Mesendoderm (in vitro differentiated cells): Measurements from ENCODE around the gene MTMR11.

Experiments
- DNase-seq: peaks from one replicate; pipeline ENCODE4 v3.0.0; 2013
- H2AK5ac ChIP-seq: 2 replicates; pipeline ENCODE4 v1.6.1; 2013; ENCODE audit warnings: low read length, inconsistent platforms
- H2BK120ac ChIP-seq: 2 replicates; pipeline ENCODE4 v1.6.1; 2013; ENCODE audit warnings: low read depth, mild to moderate bottlenecking, low read length, moderate library complexity, mixed read lengths
- H2BK15ac ChIP-seq: replicated peaks from 2 replicates; pipeline ENCODE4 v1.6.1; 2013; ENCODE audit warnings: low read depth, mild to moderate bottlenecking, moderate library complexity
- H2BK5ac ChIP-seq: 2 replicates; pipeline ENCODE4 v1.6.1; 2013; ENCODE audit warnings: low read length, inconsistent platforms
- H3K18ac ChIP-seq: 2 replicates; pipeline ENCODE4 v1.6.1; 2013; ENCODE audit warnings: mild to moderate bottlenecking, low read length, mixed read lengths
- H3K23ac ChIP-seq: one replicate; pipeline ENCODE4 v1.6.1; 2013; ENCODE audit warnings: low read length
- H3K27ac ChIP-seq: 2 replicates; pipeline ENCODE4 v1.5.1; 2013; ENCODE audit warnings: low read depth, mild to moderate bottlenecking, inconsistent platforms, low read length, moderate library complexity
- H3K27me3 ChIP-seq: 2 replicates; pipeline ENCODE4 v1.6.1; 2013; ENCODE audit warnings: low read length, control low read depth, mild to moderate bottlenecking, inconsistent platforms; ENCODE audit not compliant: insufficient read depth, poor library complexity
- H3K36me3 ChIP-seq: 2 replicates; pipeline ENCODE4 v1.6.1; 2013; ENCODE audit warnings: low read length, inconsistent platforms; ENCODE audit not compliant: control insufficient read depth, insufficient read depth
- H3K4ac ChIP-seq: one replicate; pipeline ENCODE4 v1.6.1; 2013; ENCODE audit warnings: low read depth, mild to moderate bottlenecking, low read length, moderate library complexity
- H3K4me1 ChIP-seq: 2 replicates; pipeline ENCODE4 v1.6.1; 2013; ENCODE audit warnings: low read depth, low read length, inconsistent platforms; ENCODE audit not compliant: control insufficient read depth
- H3K4me2 ChIP-seq: 2 replicates; pipeline ENCODE4 v1.6.1; 2013; ENCODE audit warnings: low read length
- H3K4me3 ChIP-seq: 2 replicates; pipeline ENCODE4 v1.5.1; 2013; ENCODE audit warnings: mild to moderate bottlenecking, low read length
- H3K56ac ChIP-seq: one replicate; pipeline ENCODE4 v1.6.1; 2013; ENCODE audit warnings: low read length
- H3K79me1 ChIP-seq: 2 replicates; pipeline ENCODE4 v1.6.1; 2013; ENCODE audit warnings: low read length, inconsistent platforms
- H3K79me2 ChIP-seq: 2 replicates; pipeline ENCODE4 v1.6.1; 2013; ENCODE audit warnings: mild to moderate bottlenecking, low read length; ENCODE audit not compliant: control insufficient read depth, insufficient read depth
- H3K9ac ChIP-seq: 2 replicates; pipeline ENCODE4 v1.6.1; 2013; ENCODE audit warnings: low read length, inconsistent platforms
- H4K5ac ChIP-seq: one replicate; pipeline ENCODE4 v1.6.1; 2013; ENCODE audit warnings: low read length
- H4K8ac ChIP-seq: one replicate; pipeline ENCODE4 v1.6.1; 2013; ENCODE audit warnings: low read depth, mild to moderate bottlenecking, control low read depth, low read length, moderate library complexity
- WGBS: extraction: QIAGEN DNeasy Blood & Tissue Kit; methylation state at CpG from one replicate; pipeline ENCODE4 v1.1.7; 2013; ENCODE audit warnings: low lambda C conversion rate, missing lambda C conversion rate; ENCODE audit not compliant: insufficient coverage; ENCODE audit errors: extremely low coverage; 5-methylcytosine and 5-hydroxymethylcytosine counted together

The MTMR11 gene

GRCh38 chr1:149927563-149928400 is 8.9 kb downstream of the MTMR11 start, which contains the start of gene SF3B4:
SF3B4 (minus strand) TSS chr1:149927803; CDS start chr1:149927759, 44 bp downstream.
- H3K9ac ChIP-seq = peak within 1 kb of the TSS; percentile 93
- no peak within 1 kb of the TSS for H2BK120ac ChIP-seq
- no peaks in the 10 kb centered on the region for H3K27me3 ChIP-seq
- H3K4me1 ChIP-seq = peaks cover 5% of the 10 kb centered on the region
- peak within 1 kb of the TSS; percentile 6 for H4K5ac ChIP-seq
- peak within 1 kb of the TSS; percentile 43 for H4K8ac ChIP-seq
- peaks cover 18% of the 10 kb centered on the region for H3K36me3 ChIP-seq
- peak within 1 kb of the TSS; percentile 72 for H2AK5ac ChIP-seq
- H3K18ac ChIP-seq = peak within 1 kb of the TSS; percentile 95
- H3K79me1 ChIP-seq = peaks cover 17% of the 10 kb centered on the region
- WGBS = no CpG with 5 or more reads among the region's 47 CpGs
- H3K79me2 ChIP-seq = peaks cover 27% of the 10 kb centered on the region
- H3K4me2 ChIP-seq = peak within 1 kb of the TSS; percentile 83
- H3K4ac ChIP-seq = peak within 1 kb of the TSS; percentile 84
- peak within 1 kb of the TSS; percentile 65 for H2BK5ac ChIP-seq
- no peak within 1 kb of the TSS for H2BK15ac ChIP-seq
- H3K4me3 ChIP-seq = peak within 1 kb of the TSS; percentile 99
- peak within 1 kb of the TSS; percentile 94 for H3K27ac ChIP-seq
- DNase-seq = peak; percentile 97
- H3K56ac ChIP-seq = peak within 1 kb of the TSS; percentile 95
- no peak within 1 kb of the TSS for H3K23ac ChIP-seq

GRCh38 chr1:149927056-149927562 is 9.6 kb downstream of the MTMR11 start:
- peak overlapping the region; percentile 95 for H3K56ac ChIP-seq
- H4K5ac ChIP-seq = no peak overlapping the region
- H3K79me2 ChIP-seq = peaks cover 27% of the 10 kb centered on the region
- H3K18ac ChIP-seq = peak overlapping the region; percentile 88
- no peak overlapping the region for H2BK5ac ChIP-seq
- H3K4me1 ChIP-seq = peaks cover 5% of the 10 kb centered on the region
- H4K8ac ChIP-seq = no peak overlapping the region
- WGBS = no CpG with 5 or more reads among the region's 10 CpGs
- peak overlapping the region; percentile 83 for H3K4me2 ChIP-seq
- peaks cover 19% of the 10 kb centered on the region for H3K36me3 ChIP-seq
- no peak overlapping the region for H3K23ac ChIP-seq
- H3K9ac ChIP-seq = peak overlapping the region; percentile 93
- H3K79me1 ChIP-seq = peaks cover 17% of the 10 kb centered on the region
- H3K27ac ChIP-seq = peak overlapping the region; percentile 74
- no peak for DNase-seq
- no peak overlapping the region for H3K4ac ChIP-seq
- no peaks in the 10 kb centered on the region for H3K27me3 ChIP-seq
- H2BK120ac ChIP-seq = no peak overlapping the region
- peak overlapping the region; percentile 72 for H2AK5ac ChIP-seq
- no peak overlapping the region for H2BK15ac ChIP-seq
- peak overlapping the region; percentile 99 for H3K4me3 ChIP-seq

GRCh38 chr1:149926296-149926695 is 10.4 kb downstream of the MTMR11 start:
- Histone ChIP-seq H3K36me3 (peaks cover 17% of the 10 kb centered on the region), H3K56ac (no peak overlapping the region), H2AK5ac (no peak overlapping the region), H3K4ac (no peak overlapping the region), H3K23ac (no peak overlapping the region), H2BK15ac (no peak overlapping the region), H3K27ac (no peak overlapping the region), H3K27me3 (no peaks in the 10 kb centered on the region), H3K9ac (peak overlapping the region; percentile 47), H3K4me1 (peaks cover 5% of the 10 kb centered on the region), H3K79me2 (peaks cover 27% of the 10 kb centered on the region), H3K18ac (no peak overlapping the region), H3K4me3 (no peak overlapping the region), H2BK120ac (no peak overlapping the region), H4K5ac (no peak overlapping the region), H2BK5ac (no peak overlapping the region), H4K8ac (no peak overlapping the region), H3K79me1 (peaks cover 17% of the 10 kb centered on the region), H3K4me2 (no peak overlapping the region)
- WGBS = no CpG with 5 or more reads among the region's 9 CpGs
- DNase-seq = no peak

- H3K4ac ChIP-seq = no peak overlapping the region
- H3K27ac ChIP-seq = no peak overlapping the region
- no peak overlapping the region for H3K4me3 ChIP-seq
- no peak overlapping the region for H2AK5ac ChIP-seq
- no CpG with 5 or more reads among the region's 2 CpGs for WGBS
- peaks cover 27% of the 10 kb centered on the region for H3K79me2 ChIP-seq
- H3K79me1 ChIP-seq = peaks cover 17% of the 10 kb centered on the region
- no peak overlapping the region for H2BK120ac ChIP-seq
- no peaks in the 10 kb centered on the region for H3K27me3 ChIP-seq
- no peak overlapping the region for H4K5ac ChIP-seq
- H2BK15ac ChIP-seq = no peak overlapping the region
- H3K4me1 ChIP-seq = peaks cover 5% of the 10 kb centered on the region
- H4K8ac ChIP-seq = no peak overlapping the region
- no peak overlapping the region for H3K9ac ChIP-seq
- no peak overlapping the region for H3K23ac ChIP-seq
- peaks cover 17% of the 10 kb centered on the region for H3K36me3 ChIP-seq
- DNase-seq = no peak
- H2BK5ac ChIP-seq = no peak overlapping the region
- H3K4me2 ChIP-seq = no peak overlapping the region
- no peak overlapping the region for H3K18ac ChIP-seq
- no peak overlapping the region for H3K56ac ChIP-seq
Measured at GRCh38 chr1:149925751-149926150, 10.9 kb downstream of the MTMR11 start.

GRCh38 chr1:149925345-149925744 is 11.3 kb downstream of the MTMR11 start:
- H3K4me3 ChIP-seq = no peak overlapping the region
- H3K4me1 ChIP-seq = peaks cover 5% of the 10 kb centered on the region
- H3K4ac ChIP-seq = no peak overlapping the region
- H3K9ac ChIP-seq = peak overlapping the region; percentile 3
- no peak overlapping the region for H2BK5ac ChIP-seq
- no peak overlapping the region for H4K5ac ChIP-seq
- DNase-seq = no peak
- H3K27ac ChIP-seq = no peak overlapping the region
- H3K79me1 ChIP-seq = peaks cover 17% of the 10 kb centered on the region
- H4K8ac ChIP-seq = no peak overlapping the region
- H3K4me2 ChIP-seq = no peak overlapping the region
- H2AK5ac ChIP-seq = no peak overlapping the region
- no peak overlapping the region for H3K23ac ChIP-seq
- no peak overlapping the region for H2BK120ac ChIP-seq
- no peak overlapping the region for H2BK15ac ChIP-seq
- no peak overlapping the region for H3K18ac ChIP-seq
- H3K27me3 ChIP-seq = no peaks in the 10 kb centered on the region
- peaks cover 17% of the 10 kb centered on the region for H3K36me3 ChIP-seq
- H3K79me2 ChIP-seq = peaks cover 27% of the 10 kb centered on the region
- no CpG with 5 or more reads among the region's 3 CpGs for WGBS
- H3K56ac ChIP-seq = no peak overlapping the region
